Measurements from ENCODE around the gene BRD3OS.

- no peak for TF ChIP-seq FOSL1 (CRISPR knock-in tag; IDR thresholded peaks at IDR 0.05; ENCODE audit: borderline replicate concordance)
- TF ChIP-seq CTCF (CRISPR knock-in tag; IDR thresholded peaks at IDR 0.05) = peak; percentile 99
- TF ChIP-seq NCOR1 (IDR thresholded peaks at IDR 0.05; ENCODE audit: borderline replicate concordance, low read length) = no peak
- no peak for TF ChIP-seq ZNF510 (CRISPR knock-in tag; IDR thresholded peaks at IDR 0.05; ENCODE audit: low read depth)
- no peak for TF ChIP-seq ZNF512 (CRISPR knock-in tag; IDR thresholded peaks at IDR 0.05)
These were observed 30.8 kb upstream of the BRD3OS start for GRCh38 chr9:133994353-133995011.
